H1 (cell line): ENCODE measurements around the gene DOCK1.

Experiments
- CBX8 ChIP-seq: fragments of 300-800, 300-1000 bp; sonication (generic); IDR thresholded peaks from 2 replicates; pipeline ENCODE4 v1.7.1; 2016; ENCODE audit warnings: low read depth, low read length, borderline replicate concordance
- FOSL1 ChIP-seq: IDR thresholded peaks from 2 replicates; pipeline ENCODE4 v1.6.1; 2011; ENCODE audit warnings: mild to moderate bottlenecking, low read depth, low read length, moderate library complexity; ENCODE audit not compliant: insufficient read depth
- POU5F1 ChIP-seq: IDR thresholded peaks from 2 replicates; pipeline ENCODE4 v1.6.1; 2011; ENCODE audit warnings: low read depth, mild to moderate bottlenecking, low read length, moderate library complexity

- TF ChIP-seq FOSL1 = no peak
- TF ChIP-seq CBX8 = no peak
- TF ChIP-seq POU5F1 = no peak
Observed at GRCh38 chr10:127159648-127160245, 254.5 kb downstream of the DOCK1 start.
